ENCODE results near the gene IRF2.
A peak's percentile ranks its signal among the peaks of the same experiment; 100 is the strongest.

Gene IRF2

DNA sequence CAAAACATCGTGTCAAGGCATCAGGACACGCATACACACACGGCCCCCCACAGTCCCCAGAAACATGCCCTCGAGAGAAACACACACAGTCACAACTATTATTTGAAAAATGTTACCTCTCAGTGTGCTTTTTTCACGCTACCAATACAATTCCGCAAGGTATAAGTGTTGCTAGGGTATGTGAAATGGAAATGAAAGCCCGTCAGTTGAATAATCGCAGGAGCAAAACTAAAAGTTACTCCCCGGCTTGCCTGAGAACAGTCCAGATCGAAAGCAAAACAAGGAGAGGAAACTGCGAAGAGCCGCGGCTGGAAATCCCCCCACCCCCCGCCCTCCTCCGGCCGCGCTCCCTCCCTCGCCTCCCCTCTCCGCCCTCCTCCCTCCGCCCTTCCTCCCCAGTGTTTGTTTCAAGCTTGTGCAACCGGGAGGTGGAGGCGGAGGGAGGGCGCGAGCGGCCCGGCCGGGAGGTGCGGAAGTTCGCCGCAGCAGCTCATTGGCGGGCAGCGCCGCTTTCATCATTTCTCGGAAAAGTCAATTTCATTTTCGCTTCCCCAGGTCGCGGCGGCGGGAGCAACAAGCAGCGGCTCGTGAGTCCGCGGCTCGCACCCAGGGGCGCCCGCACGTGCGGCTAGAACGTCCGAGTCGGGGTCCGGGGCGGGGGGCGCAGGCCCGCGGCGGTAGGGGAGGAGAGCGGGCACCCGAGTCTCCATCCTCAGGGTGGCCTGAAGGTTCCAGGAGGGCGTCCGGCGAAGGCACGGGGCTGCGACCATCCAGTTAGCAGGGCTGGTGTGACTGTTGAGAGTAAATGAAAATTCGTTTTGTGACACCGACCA is at the start of gene IRF2:
TSS of gene IRF2 (minus strand) at position 288 of the 833 bp plus-strand sequence. CDS start 45,486 bp downstream, outside the sequence.
- peak; percentile 93 for FAIRE-seq

GRCh38 chr4:184515606-184516005 is 41.3 kb upstream of the IRF2 start:
- FAIRE-seq = no peak
- DNase-seq (ENCODE audit: insufficient read length, low spot score) = no peak

More for the DNA sequence above, at the start of gene IRF2:
- peak; percentile 97 for DNase-seq (ENCODE audit: insufficient read length, low spot score)

DNA sequence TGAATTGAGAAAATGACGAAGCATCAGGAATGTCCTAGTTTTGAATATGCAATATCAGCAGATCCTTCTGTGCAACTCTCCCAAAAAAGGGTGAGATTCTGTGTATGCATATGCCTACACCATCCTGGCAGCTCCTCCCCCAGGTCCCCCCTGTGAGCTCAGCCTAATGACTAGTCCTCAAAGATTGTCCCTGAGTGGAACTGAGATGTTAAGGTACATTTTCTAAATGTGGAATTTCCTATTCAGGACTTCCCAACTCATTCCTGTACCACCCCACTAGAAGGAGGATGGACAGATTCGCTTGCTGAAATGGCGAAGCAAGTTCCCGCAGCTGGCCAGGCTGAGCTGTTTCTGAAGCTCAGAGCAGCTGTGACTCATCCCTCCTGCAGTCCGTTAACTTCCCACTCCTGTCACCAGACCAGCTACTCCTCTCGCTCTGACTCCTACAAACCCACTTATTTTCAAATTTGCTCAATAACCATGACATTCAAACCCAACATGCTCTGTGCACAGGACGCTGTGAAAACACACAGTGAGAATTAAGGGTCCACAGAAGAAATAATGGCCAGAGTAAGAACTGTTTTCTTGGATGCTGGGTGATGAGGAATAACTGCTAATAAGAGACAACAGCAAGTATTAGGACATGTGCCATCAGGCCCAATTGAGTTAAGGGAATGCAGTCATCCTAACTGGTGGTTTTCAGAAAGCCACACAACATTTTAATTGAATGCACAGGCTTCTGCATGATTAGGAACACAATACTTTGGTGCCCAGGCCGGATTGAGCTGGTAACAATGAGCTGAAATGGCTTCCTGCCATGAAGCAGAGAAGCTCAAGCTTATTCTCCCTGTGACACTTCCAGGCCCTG is 40.0 kb upstream of the IRF2 start:
- DNase-seq (ENCODE audit: insufficient read length, low spot score) = peak; percentile 80
- FAIRE-seq = peak; percentile 65

GRCh38 chr4:184513802-184514120 is 39.4 kb upstream of the IRF2 start:
- no peak for FAIRE-seq
- DNase-seq (ENCODE audit: insufficient read length, low spot score) = no peak

GRCh38 chr4:184511156-184511555 is 36.8 kb upstream of the IRF2 start:
- FAIRE-seq = no peak
- no peak for DNase-seq (ENCODE audit: insufficient read length, low spot score)

GRCh38 chr4:184510401-184510800 is 36.1 kb upstream of the IRF2 start:
- no peak for DNase-seq (ENCODE audit: insufficient read length, low spot score)
- no peak for FAIRE-seq

DNA sequence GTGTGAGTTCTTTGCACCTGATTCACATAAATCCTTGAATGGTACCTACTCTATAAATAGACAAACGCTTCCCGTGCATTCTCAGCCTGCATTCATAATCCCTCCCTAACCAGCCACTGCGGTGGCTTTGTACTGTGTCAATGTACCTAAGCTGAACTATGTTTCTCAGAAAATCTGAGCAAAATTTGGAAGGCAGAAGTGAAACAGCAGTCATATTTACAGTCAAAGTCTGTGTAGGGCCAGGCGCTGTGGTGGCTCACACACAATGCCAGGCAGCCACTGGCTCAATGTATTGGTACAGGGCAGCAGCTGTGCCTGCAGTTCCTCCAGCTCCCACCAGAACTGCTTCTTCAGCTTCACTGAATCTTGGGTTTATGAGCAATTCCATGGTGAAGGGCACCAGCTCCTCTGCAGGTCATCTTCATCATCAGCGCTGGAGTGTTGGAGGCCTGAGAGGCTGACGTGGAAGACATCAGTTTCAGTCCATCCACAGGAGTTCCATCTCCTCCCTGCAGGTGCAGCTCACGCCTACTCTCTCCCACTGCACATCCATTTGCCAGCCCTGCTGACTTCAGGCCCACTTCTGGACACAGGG is 32.3 kb upstream of the IRF2 start:
- FAIRE-seq (peak; percentile 57), DNase-seq (ENCODE audit: insufficient read length, low spot score) (no peak)

DNA sequence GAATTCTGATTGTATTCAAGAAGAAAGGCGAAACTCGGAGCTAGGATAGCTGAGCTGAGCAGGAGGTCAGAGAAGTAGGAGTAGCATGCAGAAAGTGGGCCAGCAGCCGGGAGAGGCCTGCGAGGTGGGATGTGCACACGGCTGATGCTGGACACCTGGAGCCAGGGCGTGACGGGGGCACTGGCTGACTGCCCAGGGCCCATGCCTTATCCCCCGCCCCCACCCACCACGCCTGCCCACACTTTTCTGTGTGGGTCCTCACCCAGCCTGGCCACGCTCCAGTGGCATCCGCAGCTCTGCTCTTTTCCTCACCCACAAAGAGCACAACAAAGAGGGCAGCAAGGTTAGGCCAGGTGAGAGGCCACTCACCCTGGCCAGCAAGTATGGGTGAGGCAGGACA is 30.0 kb upstream of the IRF2 start:
- FAIRE-seq (no peak), DNase-seq (ENCODE audit: insufficient read length, low spot score) (no peak)

DNA sequence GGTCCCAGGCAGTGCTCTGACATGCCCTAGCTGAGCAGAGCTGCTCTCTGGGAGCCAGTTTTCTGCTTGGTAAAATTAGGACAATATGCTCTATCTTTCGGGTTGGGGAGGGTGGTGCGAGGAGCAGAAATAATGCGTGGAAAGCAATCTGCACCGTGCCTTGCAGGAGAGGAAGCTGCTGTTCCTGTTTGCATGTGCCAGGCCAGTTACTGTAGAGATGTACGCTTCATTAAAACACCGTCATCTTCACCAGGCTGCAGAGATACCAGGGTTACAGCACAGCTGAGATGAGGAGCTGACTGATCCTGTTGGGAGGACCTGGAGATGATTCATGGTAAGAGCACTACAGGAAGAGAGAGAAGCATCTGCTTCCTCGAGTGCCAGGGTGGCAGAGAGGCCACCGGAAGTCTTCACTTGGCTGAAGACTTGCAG is 29.5 kb upstream of the IRF2 start:
- FAIRE-seq (no peak), DNase-seq (ENCODE audit: insufficient read length, low spot score) (peak; percentile 21)

- FAIRE-seq = no peak
Observed at GRCh38 chr4:184500748-184501589, 26.6 kb upstream of the IRF2 start.

GRCh38 chr4:184499996-184500395 is 25.6 kb upstream of the IRF2 start:
- DNase-seq (ENCODE audit: insufficient read length, low spot score) = no peak
- FAIRE-seq = no peak

More at GRCh38 chr4:184500748-184501589, 26.6 kb upstream of the IRF2 start:
- no peak for DNase-seq (ENCODE audit: insufficient read length, low spot score)

DNA sequence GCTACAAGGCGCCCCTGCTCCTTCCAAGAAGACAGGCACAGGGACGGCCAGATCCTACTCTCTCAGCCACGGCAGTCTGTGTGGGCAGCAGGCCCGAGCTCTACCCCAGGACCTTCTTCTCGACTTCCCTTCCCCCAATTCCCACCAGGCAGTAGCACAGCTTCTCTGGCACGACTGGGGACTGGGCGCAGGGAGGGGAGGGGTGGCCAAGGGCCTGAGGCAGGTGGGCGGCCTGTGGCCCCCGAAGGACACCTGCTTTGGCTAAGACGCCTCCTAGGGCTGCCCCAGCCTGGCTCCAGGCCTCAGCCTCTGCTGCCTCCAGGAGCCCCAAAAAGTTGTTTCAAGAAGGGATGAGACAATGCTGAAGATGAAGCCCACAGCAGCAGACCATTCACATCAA is 24.2 kb upstream of the IRF2 start:
- no peak for DNase-seq (ENCODE audit: insufficient read length, low spot score)
- FAIRE-seq = no peak

GRCh38 chr4:184489771-184490170 is 15.4 kb upstream of the IRF2 start:
- DNase-seq (ENCODE audit: insufficient read length, low spot score) (no peak), FAIRE-seq (no peak)

- DNase-seq (ENCODE audit: insufficient read length, low spot score) = no peak
- FAIRE-seq = no peak
Observed at GRCh38 chr4:184487503-184487902, 13.2 kb upstream of the IRF2 start.

- DNase-seq (ENCODE audit: insufficient read length, low spot score) (no peak), FAIRE-seq (no peak)
Observed at GRCh38 chr4:184485279-184485678, 10.9 kb upstream of the IRF2 start.

DNA sequence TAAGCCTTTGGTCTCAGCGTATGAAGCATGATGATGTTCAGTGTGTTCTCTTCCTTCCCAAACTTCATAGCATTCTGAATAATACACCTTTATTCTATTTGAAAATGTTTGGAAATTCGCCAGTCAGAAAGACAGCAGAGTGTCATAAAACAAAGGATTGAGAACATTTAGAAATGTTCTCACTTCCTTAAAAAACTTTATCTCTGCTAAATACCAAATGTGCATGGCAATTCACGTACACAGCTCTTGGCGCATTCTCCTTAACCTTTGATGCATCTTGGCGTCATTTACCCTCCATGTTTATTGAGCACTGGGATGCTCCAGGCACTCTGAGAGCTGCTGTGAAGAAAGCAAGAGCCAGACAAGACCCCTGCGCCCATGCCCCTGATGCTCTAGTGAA is 7.2 kb upstream of the IRF2 start:
- no peak for DNase-seq (ENCODE audit: insufficient read length, low spot score)
- no peak for FAIRE-seq

GRCh38 chr4:184479516-184479950 is 5.2 kb upstream of the IRF2 start:
- DNase-seq (ENCODE audit: insufficient read length, low spot score) (no peak), FAIRE-seq (peak; percentile 62)

DNA sequence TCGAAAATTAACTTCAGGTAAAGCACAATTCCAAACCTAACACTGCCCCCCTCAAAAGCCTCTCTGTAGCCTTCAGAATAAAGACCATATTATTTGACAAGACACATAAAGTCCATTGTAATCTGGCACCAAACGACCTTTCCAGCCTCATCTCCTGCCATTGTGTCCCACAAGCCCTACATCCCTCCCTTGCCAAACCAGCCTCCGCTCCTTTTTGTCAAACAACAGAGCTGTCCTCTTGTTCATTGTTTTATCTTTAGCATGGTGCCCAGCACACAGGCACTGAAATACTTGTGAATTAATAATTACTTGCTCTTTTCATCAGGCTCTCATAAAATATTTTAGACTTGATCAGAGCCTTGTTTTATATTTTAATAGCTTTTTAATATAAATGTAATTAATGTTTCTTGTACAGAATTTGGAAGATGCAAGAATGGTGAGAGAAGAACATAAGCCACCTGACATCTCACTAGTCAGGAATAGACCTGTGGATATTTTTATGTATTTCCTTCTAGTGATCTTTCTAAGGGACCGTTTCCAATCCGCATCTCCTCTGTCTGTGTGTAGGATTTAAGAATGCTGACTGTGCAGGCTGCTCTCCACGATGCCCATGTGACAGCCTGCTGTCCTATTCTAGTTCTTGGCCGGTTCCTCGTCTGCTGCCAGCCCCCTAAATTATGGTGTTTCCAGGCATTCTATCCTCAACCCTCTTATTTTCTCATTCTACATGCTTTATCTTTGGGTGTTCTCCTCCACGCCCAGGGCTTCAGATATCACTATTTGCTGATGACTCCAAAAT is 3.0 kb upstream of the IRF2 start:
- DNase-seq (ENCODE audit: insufficient read length, low spot score) (no peak), FAIRE-seq (no peak)

DNA sequence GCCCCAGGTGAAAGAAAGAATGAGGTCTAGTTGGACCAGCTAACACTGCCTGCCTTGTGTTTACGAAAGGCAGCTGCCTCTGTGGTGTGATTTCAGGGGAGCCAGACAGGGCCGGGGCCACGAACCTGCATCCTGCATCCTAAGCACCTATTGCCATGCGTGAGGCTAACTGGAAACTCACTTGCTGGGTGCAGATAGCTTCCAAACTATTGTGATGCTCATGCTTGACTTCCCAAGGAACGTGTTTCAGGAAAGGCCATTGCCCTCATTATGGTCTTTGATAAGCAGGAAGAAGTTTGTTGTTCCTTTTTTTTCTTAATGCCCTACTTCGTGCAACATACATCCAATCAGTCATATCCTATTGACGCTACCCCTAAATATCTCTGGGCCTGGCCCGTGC is 2.3 kb upstream of the IRF2 start:
- FAIRE-seq (no peak), DNase-seq (ENCODE audit: insufficient read length, low spot score) (no peak)

GRCh38 chr4:184475498-184475897 is 1.1 kb upstream of the IRF2 start:
- FAIRE-seq (no peak), DNase-seq (ENCODE audit: insufficient read length, low spot score) (no peak)
